RKO (cell line): Measurements from ENCODE around the gene MRPL17.

Source experiments
- DNase-seq: peaks from one replicate; pipeline ENCODE4 v3.0.0-alpha.2; 2016; ENCODE audit warnings: low spot score

MRPL17 gene

GRCh38 chr11:6632116-6633073 lies 50.7 kb downstream of the MRPL17 start:
- DNase-seq = no peak

DNA sequence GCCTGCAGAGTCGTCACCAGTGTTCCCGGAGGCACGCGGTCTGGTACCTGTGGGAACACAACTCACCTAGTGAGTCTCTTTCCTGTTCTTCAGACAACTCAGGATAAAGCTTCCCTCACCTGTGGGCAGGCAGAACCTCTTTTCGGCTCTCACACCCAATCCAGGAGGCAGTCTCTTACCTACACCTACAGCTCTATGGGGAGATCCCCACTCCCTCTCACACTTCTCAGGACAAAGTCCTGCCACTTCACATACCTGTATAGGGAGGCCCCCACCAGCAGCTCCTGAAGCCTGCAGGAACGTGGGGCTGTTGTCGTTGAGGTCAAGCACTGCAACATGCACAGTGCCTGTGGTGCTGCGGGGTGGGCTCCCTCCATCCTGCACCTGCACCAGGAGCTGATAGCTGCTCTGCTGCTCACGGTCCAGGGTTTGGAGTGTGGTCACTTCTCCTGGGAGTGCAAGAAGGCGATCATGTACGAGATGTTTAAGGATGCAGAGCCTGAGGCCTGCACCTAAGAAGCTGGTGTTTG lies 51.7 kb downstream of the MRPL17 start:
- no peak for DNase-seq

DNA sequence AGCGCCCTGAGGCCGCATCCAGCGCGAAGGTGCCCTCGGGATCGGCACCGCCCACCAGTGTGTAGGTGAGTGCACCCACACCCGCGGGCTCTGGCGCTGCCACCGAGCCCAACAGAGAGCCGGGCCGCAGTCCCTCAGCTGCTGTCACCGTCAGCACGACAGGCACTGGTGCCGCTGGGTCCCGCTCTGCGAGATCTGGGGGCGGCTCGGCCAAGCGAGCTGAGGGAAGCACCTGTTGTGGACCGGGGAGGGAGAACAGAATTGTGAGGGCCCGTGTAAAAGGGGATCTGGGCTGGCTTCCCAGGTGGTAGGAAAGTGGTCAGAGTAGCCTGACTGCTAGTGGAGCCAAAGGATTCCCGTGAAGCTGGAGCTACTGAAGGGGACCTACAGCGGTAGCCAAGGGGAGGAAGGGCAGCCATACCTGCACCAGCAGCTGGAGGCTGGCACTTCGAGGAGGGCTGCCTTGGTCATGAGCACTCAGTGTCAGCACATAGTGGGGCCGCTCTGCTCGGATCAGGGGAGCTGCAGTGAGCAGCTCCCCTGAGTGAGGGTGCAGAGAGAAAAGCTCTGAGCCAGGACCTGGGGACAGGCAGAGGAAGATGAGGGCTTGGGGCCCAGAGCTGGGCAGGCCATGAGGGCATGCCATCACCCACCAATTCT lies 52.4 kb downstream of the MRPL17 start:
- no peak for DNase-seq
